ENCODE results near the gene SMG7. TPM values are rescaled to one million over a fixed set of nuclear protein-coding genes. Genes with fewer than 3 reads are reported as not detected.
A peak's percentile ranks its signal among the peaks of the same experiment; 100 is the strongest.

Gene SMG7
- total RNA-seq, 1 experiment from 2014 or later, result 72.9 TPM

DNA sequence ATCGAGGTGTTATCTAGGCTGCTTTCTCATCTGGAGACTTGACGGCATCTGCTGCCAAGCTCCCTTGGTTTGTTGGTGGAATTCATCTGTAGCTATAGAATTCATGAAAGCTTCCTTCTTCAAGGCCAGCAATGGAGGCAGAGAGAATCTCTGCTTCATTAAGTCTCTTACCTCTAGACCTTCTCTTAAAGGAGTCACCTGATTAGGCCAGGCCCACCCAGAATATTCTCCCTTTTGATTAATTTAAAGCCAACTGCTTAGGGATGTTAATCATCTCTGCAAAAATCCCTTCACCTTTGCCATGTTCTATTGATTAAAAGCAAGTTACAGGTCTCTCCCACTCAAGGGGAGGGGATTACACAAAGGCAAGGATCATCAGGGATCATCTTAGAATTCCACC lies 123.2 kb downstream of the SMG7 start:
- H3F3A ChIP-seq (ENCODE audit: insufficient read depth, low read depth), result peaks cover 6% of the 10 kb centered on the region; the same call in 1 of the 2 replicates
- H3K36me3 ChIP-seq (ENCODE audit: low read depth), result no peaks in the 10 kb centered on the region
- H3K4me3 ChIP-seq, result no peak overlapping the region
- no peaks in the 10 kb centered on the region for H3K9me3 ChIP-seq (ENCODE audit: insufficient read depth, low read depth)
- H3K4me2 ChIP-seq, result no peak overlapping the region
- H3K4me1 ChIP-seq (replicated peaks; ENCODE audit: insufficient read depth), result peaks cover 19% of the 10 kb centered on the region
- no peak overlapping the region for H3K27ac ChIP-seq
- H4K20me1 ChIP-seq (ENCODE audit: insufficient read depth), result no peaks in the 10 kb centered on the region
- intact Hi-C loops (cut with micrococcal nuclease; ENCODE audit: unreplicated experiment), result no loop called here
- no peak for DNase-seq
- POLR2A ChIA-PET (ENCODE audit: unreplicated experiment), result no interaction called here
- TF ChIP-seq, protein P1, sequence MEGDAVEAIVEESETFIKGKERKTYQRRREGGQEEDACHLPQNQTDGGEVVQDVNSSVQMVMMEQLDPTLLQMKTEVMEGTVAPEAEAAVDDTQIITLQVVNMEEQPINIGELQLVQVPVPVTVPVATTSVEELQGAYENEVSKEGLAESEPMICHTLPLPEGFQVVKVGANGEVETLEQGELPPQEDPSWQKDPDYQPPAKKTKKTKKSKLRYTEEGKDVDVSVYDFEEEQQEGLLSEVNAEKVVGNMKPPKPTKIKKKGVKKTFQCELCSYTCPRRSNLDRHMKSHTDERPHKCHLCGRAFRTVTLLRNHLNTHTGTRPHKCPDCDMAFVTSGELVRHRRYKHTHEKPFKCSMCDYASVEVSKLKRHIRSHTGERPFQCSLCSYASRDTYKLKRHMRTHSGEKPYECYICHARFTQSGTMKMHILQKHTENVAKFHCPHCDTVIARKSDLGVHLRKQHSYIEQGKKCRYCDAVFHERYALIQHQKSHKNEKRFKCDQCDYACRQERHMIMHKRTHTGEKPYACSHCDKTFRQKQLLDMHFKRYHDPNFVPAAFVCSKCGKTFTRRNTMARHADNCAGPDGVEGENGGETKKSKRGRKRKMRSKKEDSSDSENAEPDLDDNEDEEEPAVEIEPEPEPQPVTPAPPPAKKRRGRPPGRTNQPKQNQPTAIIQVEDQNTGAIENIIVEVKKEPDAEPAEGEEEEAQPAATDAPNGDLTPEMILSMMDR (conservative IDR thresholded peaks at IDR 0.05), result no peak
- no peak for TF ChIP-seq EZH2 (IDR thresholded peaks at IDR 0.05; ENCODE audit: low read depth)
- CTCF ChIA-PET, result no interaction called here
- no peaks in the 10 kb centered on the region for H3K79me2 ChIP-seq (ENCODE audit: low read depth)
- H3K27me3 ChIP-seq (ENCODE audit: insufficient read depth, low read depth), result no peaks in the 10 kb centered on the region
- H2AFZ ChIP-seq, result no peak overlapping the region
- H3K9me2 ChIP-seq (ENCODE audit: insufficient read depth), result no peaks in the 10 kb centered on the region
- no TSS peak for BruUV-seq (replicated peaks)

DNA sequence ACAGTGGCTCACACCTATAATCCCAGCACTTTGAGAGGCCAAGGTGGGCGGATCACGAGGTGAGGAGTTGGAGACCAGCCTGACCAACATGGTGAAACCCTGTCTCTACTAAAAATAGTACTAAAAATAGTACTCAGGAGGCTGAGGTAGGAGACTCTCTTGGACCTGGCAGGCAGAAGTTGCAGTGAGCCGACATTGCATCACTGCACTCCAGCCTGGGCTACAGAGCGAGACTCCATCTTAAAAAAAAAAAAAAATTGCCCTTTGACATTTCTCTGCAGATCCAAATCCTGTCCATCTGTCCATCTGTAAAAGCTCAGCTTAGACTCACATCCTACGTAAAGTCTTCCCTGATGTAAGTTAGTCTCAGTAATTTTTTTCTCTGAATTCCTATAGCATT lies 124.2 kb downstream of the SMG7 start:
- BruUV-seq (replicated peaks), result no TSS peak
- Histone ChIP-seq H3K4me2 (no peak overlapping the region), H3K9me2 (ENCODE audit: insufficient read depth) (no peaks in the 10 kb centered on the region), H3K27me3 (ENCODE audit: insufficient read depth, low read depth) (no peaks in the 10 kb centered on the region), H3K79me2 (ENCODE audit: low read depth) (no peaks in the 10 kb centered on the region), H4K20me1 (ENCODE audit: insufficient read depth) (no peaks in the 10 kb centered on the region), H3K27ac (no peak overlapping the region), H3F3A (ENCODE audit: insufficient read depth, low read depth) (no peaks in the 10 kb centered on the region; the same call in 1 of the 2 replicates), H3K4me3 (no peak overlapping the region), H3K4me1 (replicated peaks; ENCODE audit: insufficient read depth) (peaks cover 11% of the 10 kb centered on the region), H3K9me3 (ENCODE audit: insufficient read depth, low read depth) (no peaks in the 10 kb centered on the region), H2AFZ (no peak overlapping the region), H3K36me3 (ENCODE audit: low read depth) (no peaks in the 10 kb centered on the region)
- ChIA-PET POLR2A (ENCODE audit: unreplicated experiment) (no interaction called here), CTCF (no interaction called here)
- TF ChIP-seq, protein P1 (conservative IDR thresholded peaks at IDR 0.05), result no peak
- no peak for TF ChIP-seq EZH2 (IDR thresholded peaks at IDR 0.05; ENCODE audit: low read depth)
- intact Hi-C loops (cut with micrococcal nuclease; ENCODE audit: unreplicated experiment), result no loop called here
- peak in 1 of 2 experiments; percentile 17 for DNase-seq

DNA sequence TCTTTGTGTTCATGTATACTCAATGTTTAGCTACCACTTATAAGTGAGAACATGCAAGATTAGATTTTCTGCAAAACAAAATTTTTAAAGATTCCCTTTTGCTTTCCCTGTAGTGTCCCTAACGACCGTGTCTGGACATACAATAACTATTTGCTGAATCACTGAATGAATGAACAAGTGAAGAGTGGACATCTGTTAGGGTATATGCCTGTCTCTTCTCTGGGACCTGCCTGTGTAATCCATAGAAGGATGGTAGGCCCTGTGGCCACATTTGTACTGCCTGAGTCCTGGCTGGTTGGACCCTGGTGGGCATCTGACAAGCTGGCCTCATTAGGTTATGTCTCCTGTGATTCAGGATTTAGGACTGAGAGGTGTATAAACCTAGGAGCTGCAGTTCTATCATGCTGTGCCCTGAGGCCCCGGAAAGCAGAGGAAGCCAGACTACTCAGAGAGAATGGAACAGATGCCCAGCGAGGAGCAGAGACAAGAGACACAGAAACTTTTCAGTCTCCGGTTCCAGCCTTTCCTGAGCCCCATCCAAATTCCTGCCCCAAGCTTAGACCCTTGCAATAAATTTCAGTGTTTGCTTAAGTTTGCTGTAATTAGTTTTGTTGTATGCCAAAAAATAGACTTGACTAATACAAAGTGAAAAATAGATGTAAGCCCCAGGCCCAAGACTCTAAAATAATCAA lies 125.5 kb downstream of the SMG7 start:
- Histone ChIP-seq H3F3A (ENCODE audit: insufficient read depth, low read depth) (no peaks in the 10 kb centered on the region; the same call in 1 of the 2 replicates), H3K79me2 (ENCODE audit: low read depth) (no peaks in the 10 kb centered on the region), H3K27ac (no peak overlapping the region), H3K4me3 (no peak overlapping the region), H4K20me1 (ENCODE audit: insufficient read depth) (no peaks in the 10 kb centered on the region), H3K4me1 (replicated peaks; ENCODE audit: insufficient read depth) (peaks cover 9% of the 10 kb centered on the region; the same call in 1 of the 2 replicates), H3K9me2 (ENCODE audit: insufficient read depth) (no peaks in the 10 kb centered on the region), H3K27me3 (ENCODE audit: insufficient read depth, low read depth) (no peaks in the 10 kb centered on the region), H3K36me3 (ENCODE audit: low read depth) (no peaks in the 10 kb centered on the region), H3K4me2 (no peak overlapping the region), H3K9me3 (ENCODE audit: insufficient read depth, low read depth) (no peaks in the 10 kb centered on the region), H2AFZ (peak overlapping the region; percentile 58; the same call in 1 of the 2 replicates)
- ChIA-PET POLR2A (ENCODE audit: unreplicated experiment) (interaction anchor here (0.7 kb wide), 1 partner anchor 10 kb away, joined by 3 read pairs; no protein-coding TSS in a partner anchor), CTCF (no interaction called here)
- BruUV-seq (replicated peaks), result no TSS peak
- TF ChIP-seq, protein P1 (conservative IDR thresholded peaks at IDR 0.05), result no peak
- TF ChIP-seq EZH2 (IDR thresholded peaks at IDR 0.05; ENCODE audit: low read depth), result no peak
- peak in 1 of 2 experiments; percentile 12 for DNase-seq
- intact Hi-C loops (cut with micrococcal nuclease; ENCODE audit: unreplicated experiment), result no loop called here

Data from PC-9 (cell line).